GM21619 (cell line): ENCODE results near the gene PDZD8.

Experiments
- ATAC-seq: cut with Tn5 transposase; IDR thresholded peaks from one replicate; pipeline ENCODE4 v1.9.1; 2021; ENCODE audit not compliant: unreplicated experiment

PDZD8 gene

DNA sequence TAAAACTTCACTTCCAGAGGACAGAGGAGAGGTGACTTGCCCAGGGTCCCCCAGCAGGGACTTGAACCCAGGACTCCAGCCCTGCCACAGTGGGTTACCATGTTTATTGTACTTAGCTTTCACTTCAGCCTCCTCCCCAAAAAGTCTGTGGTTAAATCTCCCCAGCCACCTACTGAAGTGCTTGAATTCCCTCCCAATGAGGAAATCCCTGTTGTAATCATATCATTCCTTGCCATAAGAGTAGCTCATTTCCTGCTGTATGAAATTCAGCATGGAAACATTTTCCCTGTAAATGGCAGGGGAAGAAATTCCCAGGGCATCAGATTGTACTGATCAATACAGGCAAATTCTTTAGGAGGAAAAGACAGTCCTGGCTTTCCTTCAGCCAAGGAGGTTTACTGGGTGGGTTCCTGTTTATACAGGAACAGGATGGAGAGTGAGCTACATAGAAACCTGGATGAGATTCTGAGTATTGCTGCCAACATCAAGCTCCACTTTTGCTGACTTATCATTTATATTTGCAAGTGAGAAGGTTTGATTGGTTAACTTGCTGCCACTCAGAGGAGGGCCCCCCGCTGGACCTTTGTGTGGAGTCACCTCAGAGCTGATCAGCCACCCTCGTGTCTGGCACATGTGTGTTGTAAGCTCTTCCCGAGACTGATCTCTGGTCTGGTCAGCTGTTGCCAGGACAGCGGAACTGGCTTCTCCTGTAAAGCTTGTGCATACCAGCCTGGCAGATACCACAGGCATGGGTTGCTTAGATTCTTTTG is 16.4 kb upstream of the PDZD8 start:
- no peak for ATAC-seq

DNA sequence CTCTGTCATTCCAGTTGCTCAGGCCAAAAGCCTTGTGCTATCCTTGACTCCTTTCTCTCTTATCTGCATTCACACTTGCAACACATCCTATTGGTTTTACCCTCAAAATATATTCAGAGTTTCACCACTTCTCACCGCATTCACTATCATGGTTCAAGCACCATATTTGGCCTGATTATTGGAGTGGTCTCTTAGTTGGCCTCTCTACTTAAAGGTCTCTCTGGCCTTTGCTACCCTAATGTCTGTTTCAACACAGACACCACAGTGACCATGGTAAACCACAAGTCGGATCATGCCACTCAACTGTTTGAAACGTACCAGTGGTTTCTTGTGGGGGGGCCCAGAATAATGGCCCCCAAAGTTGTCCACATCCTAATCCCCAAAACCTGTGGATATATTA is 15.2 kb upstream of the PDZD8 start:
- no peak for ATAC-seq

DNA sequence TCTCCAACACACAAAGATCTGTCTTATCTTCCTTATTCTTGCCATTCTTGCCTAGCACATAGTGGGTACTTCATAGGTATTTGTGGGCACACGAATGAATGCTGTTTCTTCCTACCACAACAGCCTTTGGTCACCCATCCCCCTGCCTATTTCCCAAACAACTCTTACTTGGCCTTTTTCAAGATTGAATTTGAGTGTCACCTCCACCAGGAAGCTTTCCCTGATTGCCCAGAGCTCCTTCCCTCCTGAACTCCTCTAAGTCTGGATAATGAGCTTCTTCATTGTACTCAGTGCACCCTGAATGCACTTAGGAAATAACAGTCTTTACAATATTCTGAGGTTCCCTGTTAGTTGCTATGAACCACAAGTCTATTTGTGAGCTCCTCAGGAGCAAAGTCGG is 11.6 kb upstream of the PDZD8 start:
- no peak for ATAC-seq

DNA sequence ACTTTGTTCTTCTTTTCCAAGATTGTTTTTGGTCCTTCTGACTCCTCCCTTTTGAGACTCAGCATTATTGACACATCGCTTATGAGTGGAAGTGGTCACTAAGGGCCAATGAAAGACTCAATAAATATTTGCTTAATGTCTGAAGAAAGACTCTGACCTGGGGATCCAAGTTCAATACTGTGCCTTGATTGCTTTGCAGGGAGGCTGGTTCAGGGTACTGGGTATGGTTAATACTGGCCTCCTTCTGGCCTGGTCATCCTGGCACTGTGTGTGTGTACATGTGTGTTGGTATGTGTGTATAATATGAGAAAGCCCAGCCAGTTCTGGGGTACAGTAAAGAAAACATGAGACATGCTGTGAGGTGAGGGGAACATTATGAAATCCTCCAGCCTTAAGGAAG is 7.6 kb upstream of the PDZD8 start:
- no peak for ATAC-seq

DNA sequence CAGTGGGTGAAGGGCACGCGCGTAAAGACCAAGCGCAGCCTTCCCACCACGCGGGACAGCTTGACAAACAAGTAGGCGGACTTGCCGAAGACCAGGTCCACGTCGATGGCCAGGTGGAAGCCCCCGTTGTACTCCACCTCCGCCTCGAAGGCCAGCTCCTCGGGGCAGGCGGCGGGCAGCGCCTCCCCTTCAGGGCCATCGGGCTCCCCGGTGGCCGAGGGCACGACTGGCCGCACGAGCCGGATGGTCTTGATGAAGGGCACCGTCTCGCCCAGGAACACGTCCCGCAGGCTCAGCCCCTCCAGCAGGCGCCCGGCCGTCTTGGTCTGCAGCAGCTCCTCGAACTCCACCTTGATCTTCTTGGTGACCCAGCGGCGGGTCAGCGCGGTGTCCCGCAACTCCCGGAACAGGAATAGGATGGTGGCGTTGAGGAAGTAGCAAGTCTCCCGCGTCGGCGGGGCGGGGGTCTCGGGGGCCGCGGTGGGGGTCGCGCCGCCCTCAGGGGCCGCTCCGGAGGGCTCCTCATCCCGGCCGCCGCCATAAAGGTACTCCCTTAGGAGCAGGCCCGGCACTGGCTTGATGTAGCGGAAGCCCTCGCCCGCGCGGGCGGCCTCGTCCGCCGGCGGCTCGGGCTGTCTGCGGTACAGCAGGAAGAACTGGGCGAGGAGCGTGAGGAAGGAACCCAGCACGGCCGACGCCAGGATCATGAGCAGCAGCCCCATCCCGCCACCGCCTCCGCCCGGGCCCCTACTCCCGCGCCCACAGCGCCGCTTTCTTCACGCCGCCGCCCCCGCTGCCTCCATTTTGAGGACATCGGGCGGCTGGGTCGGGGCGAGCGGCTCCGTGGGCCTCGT is 507 bp downstream of the PDZD8 start:
- peak; percentile 27 for ATAC-seq

DNA sequence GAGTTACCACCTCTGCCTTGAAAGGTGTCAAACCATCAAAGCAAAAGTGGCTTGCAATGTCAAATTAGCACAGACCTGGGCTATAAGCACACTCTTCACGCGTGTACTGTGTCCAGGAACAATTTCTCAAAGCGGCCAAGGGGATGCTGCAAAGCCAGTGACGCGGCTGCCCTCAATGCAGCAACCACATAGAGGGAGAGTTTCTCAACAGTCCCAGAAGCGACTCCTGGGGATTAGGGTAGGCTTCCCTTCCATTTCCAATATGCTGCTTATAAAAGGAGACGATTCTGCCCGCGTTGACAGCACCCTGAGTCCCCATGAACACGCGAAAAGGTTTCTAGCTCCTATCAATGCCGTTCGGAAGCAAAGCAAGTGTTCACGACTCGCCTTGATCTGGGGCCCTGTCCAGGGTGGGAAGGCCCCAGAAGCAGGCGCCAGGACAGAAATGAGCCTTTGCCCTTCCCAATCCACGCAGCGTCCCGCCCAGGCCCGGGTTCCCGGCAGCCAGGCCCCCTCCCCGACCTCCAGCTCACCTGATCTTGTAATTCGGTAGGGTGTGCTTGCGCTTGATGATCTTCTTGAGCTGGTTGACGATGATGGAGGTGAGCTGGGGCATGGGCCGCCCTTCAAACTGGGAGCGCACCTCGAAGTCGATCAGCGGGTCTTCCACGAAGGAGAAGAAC is 1.3 kb downstream of the PDZD8 start:
- ATAC-seq: peak; percentile 24

DNA sequence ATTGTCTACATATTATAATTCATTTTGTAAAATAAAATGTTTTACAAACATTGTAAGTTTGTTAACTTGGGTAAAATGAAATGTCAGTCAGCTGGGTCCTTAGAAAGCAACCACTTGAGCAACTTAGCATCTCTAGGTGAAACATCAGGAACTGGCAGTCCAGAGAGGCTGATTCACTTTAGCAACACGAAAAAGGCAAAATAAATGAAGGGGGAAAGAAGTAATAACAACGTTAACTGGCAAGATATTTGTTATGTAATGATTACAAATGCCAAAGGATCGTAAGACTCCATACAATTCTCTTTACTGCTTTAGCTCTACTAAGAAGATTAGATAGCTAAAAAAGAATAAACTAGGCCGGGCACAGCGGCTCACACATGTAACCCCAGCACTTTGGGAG is 5.0 kb downstream of the PDZD8 start:
- no peak for ATAC-seq

DNA sequence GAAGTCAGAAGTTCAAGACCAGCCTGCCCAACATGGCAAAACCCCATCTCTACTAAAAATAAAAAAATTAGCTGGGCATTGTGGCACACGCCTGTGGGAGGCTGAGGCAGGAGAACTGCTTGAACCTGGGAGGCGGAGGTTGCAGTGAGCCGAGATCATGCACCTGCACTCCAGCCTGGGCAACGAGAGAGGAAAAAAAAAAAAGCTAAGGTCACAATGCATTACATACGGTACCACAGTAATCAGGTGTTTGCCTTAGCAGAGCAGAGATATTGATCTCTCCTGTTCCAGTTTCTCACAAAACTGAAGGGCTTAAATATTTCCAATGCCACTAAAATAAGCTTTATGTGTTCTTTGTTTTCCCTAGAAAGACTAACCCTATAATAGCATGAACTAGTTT is 7.5 kb downstream of the PDZD8 start:
- ATAC-seq: no peak

DNA sequence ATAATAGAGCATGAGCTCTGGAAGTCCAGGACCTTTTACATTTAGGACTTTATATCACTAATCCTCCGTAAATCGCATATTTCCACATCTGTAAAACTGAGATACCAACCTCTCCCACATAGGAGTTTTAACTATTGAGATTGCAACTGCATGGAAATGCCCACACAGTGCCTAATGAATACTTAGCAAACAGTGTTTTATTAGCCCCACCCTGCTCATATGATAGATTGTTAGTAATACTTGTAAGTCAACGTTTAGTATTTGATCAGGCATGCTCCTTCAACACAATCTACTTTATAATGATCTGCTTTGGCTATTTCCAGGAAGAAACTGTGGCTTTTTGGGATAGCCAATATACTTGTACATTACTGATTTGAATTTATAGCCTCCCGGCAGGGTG is 8.5 kb downstream of the PDZD8 start:
- no peak for ATAC-seq

DNA sequence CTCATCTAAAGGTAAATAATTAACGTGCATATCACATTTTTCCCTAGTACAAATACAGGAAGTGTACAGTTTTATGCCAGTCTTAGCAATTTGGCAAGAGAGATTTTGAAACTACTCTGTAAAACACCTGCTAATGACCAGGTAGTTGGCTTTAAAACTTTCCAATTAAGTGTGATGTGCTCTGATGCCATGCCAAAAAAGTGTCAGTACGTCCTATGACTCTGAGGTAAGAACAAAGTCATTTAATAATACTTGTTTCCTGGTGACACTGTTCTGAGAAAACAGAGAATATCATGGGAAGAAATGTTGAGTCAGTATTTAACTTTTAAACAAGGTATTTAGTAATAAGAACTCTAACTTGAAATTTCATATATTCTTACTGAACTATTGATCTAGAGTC is 9.6 kb downstream of the PDZD8 start:
- no peak for ATAC-seq

DNA sequence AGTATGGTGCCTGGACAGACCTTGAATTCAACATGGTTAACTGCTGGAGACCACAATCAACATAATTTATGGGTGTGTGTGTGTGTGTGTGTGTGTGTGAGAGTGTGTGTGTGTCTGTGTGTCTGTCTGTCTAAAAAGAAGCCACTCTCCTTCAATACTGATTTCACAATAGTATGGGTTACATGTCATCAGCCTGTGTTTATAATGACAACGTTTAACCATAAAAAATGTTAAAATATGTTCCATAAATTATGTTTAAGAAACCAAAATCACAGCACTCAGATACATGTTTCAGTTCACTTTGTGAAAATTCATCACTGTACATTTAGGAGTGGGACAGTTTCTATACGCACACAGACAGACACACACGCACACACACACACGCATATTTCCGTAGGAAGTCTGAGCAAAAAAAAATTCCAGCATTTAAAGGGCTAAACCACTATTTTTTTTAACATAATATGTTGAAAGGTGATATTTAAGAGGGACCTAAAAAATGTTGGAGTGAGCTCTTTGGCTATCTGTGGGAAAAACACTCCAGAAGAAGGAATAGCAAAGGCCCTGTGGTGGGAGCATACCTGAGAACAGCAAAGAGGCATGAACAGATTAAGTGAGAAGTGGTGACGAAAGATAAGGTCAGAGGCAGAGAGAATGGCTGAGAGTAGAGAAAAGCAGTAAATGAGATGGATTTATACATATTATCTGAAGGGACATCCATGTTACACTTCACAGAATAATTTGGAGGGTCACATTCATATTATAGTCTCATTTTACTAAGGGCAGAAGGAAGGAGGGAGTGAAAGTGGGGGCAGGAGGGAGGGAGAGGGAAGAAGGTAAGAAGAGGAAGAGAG is 10.9 kb downstream of the PDZD8 start:
- no peak for ATAC-seq

DNA sequence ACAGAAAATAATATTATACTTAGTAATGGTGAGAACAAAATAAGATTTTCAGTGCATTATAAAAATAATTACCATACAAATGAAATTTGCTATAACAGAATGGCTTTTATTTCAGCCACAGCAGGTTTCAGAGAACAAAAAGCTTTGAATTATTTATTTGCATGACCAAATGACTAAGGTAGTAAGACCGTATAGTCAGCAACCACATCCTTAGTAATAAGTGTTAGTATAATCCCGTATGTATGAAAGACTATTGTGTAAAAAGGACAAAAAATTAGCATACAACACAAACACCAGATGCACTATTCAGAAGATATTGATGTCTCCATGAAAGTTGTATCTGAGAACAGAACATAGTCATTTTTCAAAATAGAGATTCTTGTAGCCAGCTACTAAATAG is 12.2 kb downstream of the PDZD8 start:
- ATAC-seq: peak; percentile 47

DNA sequence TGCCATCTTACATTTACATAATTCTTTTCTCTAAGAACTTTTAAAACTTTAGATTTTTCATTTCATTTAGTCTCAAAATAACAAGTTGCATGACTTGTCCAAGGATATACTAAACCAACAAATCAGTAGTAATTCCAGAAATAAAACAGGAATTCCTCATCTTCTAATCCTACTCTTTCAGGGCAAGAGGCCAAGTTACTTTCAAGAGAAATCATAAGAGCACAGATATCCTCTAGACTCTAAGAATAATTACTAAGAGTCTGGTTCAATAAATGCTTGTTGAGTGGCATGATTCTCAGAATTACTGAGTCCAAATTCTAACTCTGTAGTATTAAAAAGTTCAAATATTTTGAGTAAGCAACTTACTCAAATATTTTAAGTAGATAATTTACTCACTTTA is 12.9 kb downstream of the PDZD8 start:
- no peak for ATAC-seq

DNA sequence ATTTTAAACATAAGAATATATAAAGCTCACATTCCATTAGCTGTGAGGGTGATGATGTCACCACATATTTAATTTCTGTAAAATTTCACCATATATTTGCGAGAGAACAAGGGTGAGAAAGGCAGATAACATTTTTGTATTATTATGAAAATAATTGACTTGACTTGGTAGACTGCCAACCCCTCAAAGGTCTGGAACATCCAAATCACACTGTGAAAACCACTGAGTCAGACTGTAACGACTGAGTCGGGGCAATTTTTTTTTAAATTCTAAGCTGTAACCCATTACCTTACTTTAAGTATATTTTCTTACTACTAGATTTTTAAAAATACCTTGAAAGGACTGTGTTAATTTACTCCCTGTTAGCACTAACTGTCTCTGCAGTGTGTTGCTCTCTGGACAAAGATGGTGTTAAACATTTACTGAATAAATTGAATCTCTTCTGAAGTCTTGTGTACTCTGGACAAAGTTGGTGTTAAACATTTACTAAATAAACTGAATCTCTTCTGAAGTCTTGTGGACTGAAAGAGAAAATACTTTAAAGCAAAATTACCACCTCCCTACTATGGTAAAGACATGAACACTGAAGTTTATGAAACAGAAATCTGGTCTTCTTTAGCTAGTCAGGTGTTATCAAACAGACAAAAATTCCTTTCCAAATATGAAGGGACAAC is 14.1 kb downstream of the PDZD8 start:
- peak; percentile 62 for ATAC-seq

DNA sequence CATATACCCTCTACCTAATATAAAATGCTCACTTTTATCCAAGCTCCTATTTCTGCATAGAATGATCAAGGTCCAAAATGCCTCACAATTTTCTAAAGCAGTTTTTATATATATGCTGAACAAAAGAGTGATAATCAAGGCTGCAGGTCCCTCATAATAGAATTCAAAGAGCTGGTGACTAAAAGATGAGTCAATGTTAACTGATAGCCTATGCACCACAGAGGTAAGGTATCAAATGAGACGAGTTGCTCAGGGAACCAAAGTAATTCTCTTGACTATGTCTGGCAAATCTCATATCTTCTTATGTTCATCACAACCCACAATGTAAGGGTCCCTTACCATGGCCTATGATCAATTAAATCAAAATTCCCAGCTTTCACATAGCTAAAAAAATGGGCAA is 15.2 kb downstream of the PDZD8 start:
- ATAC-seq: no peak

DNA sequence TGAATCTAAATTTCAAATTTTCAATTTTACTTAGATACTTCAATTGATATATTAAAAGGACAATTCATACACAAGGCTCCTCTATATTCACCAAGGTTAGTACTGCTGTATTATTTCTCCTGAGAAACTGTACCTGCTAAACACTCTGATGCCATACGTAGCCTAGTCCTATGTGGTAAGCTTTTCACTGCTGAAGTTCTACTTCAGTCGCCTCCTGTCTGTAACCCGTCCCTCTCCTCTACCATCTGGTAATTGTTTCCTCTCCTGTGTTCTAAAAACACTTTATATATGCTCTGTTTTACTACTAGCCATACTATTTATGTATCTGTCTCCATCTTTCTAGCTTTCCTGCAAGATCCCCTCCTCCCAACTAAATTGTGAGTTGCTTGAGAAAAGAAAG is 20.2 kb downstream of the PDZD8 start:
- no peak for ATAC-seq

DNA sequence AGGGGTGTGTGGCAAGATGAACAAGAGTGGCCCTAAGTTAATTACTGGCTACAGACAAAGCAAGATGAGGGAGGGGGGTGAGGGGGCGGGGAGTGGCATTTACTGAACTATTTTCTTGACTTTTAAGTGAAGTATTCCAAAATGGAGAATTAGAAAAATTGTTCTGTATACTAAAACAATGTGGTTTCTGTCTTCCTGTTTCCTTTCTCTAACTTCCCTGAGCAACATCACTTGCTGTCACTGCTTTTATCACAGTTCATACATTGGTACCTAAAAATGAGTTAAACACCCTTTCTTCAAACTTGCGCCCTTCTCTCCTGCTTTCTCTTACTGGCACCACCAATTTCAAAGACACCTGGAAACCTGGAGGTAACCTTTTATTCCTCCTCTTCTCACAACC is 21.6 kb downstream of the PDZD8 start:
- no peak for ATAC-seq

DNA sequence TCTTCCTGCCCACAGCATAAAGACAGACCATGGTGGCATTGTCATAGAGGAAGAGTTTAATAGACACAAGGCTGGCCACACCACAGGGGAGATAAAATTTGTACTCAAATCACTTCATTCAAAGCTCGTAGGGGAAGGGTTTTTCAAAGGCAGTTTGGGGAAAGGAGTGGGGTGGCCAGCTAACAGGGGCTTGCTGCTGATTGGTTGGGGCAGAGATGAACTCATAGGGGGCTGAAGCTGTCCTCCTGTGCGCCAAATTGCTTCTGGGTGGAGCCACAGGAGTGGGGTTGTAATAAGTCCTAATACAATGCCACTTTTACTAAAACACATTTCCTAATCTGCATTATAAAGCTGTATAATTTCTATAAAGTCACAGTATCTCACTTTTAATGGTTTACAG is 22.5 kb downstream of the PDZD8 start:
- ATAC-seq: no peak

DNA sequence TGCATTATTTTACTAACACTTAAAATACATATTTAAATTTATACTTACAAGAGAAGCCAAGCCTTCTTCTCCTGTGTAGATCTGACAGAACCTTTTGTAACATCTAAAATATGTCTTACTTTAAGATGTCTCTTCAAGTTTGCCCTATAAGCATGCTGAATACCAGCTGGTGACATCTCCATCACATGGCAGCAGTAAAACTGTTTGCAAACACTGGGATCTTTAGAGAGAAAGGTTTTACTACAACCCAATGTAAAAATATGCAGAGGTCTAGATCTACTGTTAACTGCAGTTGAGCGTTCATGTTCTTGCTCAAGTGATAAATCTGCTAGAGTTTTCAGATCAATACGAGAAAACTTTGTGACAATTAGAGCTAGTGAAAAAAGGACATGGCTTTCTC is 23.2 kb downstream of the PDZD8 start:
- no peak for ATAC-seq

DNA sequence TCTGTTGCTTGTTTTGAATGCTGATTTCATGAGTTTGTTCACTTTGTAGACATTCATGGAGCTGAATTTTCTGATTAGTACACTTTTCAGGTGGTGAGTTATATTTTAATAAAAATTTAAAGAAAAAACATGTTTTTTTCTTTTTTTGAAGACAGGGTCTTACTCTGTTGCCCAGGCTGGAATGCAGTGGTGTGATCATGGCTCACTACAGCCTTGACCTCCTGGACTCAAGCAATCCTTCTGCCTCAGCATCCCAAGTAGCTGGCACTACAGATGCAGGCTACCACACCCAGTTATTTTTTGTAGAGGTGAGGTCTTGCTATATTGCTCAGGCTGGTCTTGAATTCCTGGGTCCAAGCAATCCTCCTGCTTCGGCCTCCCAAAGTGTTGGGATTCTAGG is 23.7 kb downstream of the PDZD8 start:
- ATAC-seq: no peak
